A549 (cell line): Measurements from ENCODE around the gene PGBD5. TPM values are rescaled to one million over a fixed set of nuclear protein-coding genes. Genes with fewer than 3 reads are reported as not detected.

Experiments
- ATAC-seq, 2 experiments: fragments of 200-7000 bp in 1 of 2; fragments of >200 bp in 1 of 2; cut with Nextera tagmentation in 1 of 2; cut with Tn5 transposase in 1 of 2; 3 replicates each; pipeline versions ENCODE4 v1.8.0 to v1.9.1; 2018 to 2020; ENCODE audit warnings: mild to moderate bottlenecking in 1 of 2, moderate library complexity in 1 of 2
- CTCF ChIA-PET: fragments of 300-600 bp; sonication (Branson Sonifier 250); formaldehyde crosslinking; extraction: SDS; loops from one replicate; lab custom pipeline; 2021; ENCODE audit warnings: antibody characterized with exemption, inconsistent platforms; lab: Yijun Ruan, JAX
- POLR2A ChIA-PET: fragments of 350-600 bp; formaldehyde crosslinking; extraction: SDS; loops from one replicate; lab custom pipeline; 2021; ENCODE audit warnings: antibody characterized with exemption, inconsistent platforms; lab: Yijun Ruan, JAX
- DNase-seq, 2 experiments: peaks; one replicate each; pipeline versions ENCODE4 v3.0.0 to v3.0.0-alpha.2; 2011 to 2016; ENCODE audit warnings: low read depth in 1 of 2, low spot score in 1 of 2
- FAIRE-seq: peaks from 2 replicates; lab custom pipeline; 2011; peaks lifted over from hg19 to GRCh38; lab: Jason Lieb, UNC
- H3K27ac ChIP-seq, 2 experiments: fragments of >200 bp; sonication (Bioruptor Twin); formaldehyde crosslinking; 3 replicates each; pipeline ENCODE4 v1.5.1; 2016 to 2017
- H3K4me1 ChIP-seq: fragments of >200 bp; sonication (Bioruptor Twin); formaldehyde crosslinking; 3 replicates; pipeline ENCODE4 v1.6.1; 2016
- H3K4me2 ChIP-seq: fragments of >200 bp; sonication (Bioruptor Twin); formaldehyde crosslinking; 3 replicates; pipeline ENCODE4 v1.6.1; 2016
- H3K4me3 ChIP-seq: fragments of >200 bp; sonication (Bioruptor Twin); formaldehyde crosslinking; 3 replicates; pipeline ENCODE4 v1.5.1; 2016
- H3K9me3 ChIP-seq: fragments of >200 bp; sonication (Bioruptor Twin); formaldehyde crosslinking; 3 replicates; pipeline ENCODE4 v1.6.1; 2016
- CBX8 ChIP-seq: fragments of 200-600 bp; sonication (generic); IDR thresholded peaks from 2 replicates; pipeline ENCODE4 v1.6.1; 2016
- CHD2 ChIP-seq: fragments of 150-350 bp; IDR thresholded peaks from 2 replicates; pipeline ENCODE4 v1.6.1; 2014; ENCODE audit warnings: low read length; ENCODE audit not compliant: partially characterized antibody
- EHF ChIP-seq: fragments of 250-450 bp; sonication (Bioruptor Pico); IDR thresholded peaks from 2 replicates; pipeline ENCODE4 v1.5.0; 2020; ENCODE audit warnings: mild to moderate bottlenecking
- ELK1 ChIP-seq: fragments of 150-350 bp; IDR thresholded peaks from 2 replicates; pipeline ENCODE4 v1.6.1; 2014; ENCODE audit warnings: low read depth, mild to moderate bottlenecking, low read length
- FOSB ChIP-seq: fragments of 250-450 bp; sonication (Bioruptor Pico); IDR thresholded peaks from 2 replicates; pipeline ENCODE4 v1.5.0; 2020; ENCODE audit warnings: mild to moderate bottlenecking, moderate library complexity
- FOXS1 ChIP-seq: fragments of 250-450 bp; sonication (Bioruptor Pico); IDR thresholded peaks from 2 replicates; pipeline ENCODE4 v1.5.0; 2020; ENCODE audit warnings: mild to moderate bottlenecking, moderate library complexity
- KDM1A ChIP-seq: fragments of 200-600 bp; sonication (generic); IDR thresholded peaks from 2 replicates; pipeline ENCODE4 v1.6.1; 2016; ENCODE audit warnings: low read depth, mild to moderate bottlenecking
- NFE2L2 ChIP-seq: fragments of 150-350 bp; conservative IDR thresholded peaks from 2 replicates; pipeline ENCODE4 v1.6.1; 2014; ENCODE audit warnings: low read length
- NPAS2 ChIP-seq: fragments of 250-450 bp; sonication (Bioruptor Pico); IDR thresholded peaks from 2 replicates; pipeline ENCODE4 v1.8.0; 2022; ENCODE audit warnings: mild to moderate bottlenecking, moderate library complexity, borderline replicate concordance
- NR3C1 ChIP-seq: fragments of >200 bp; sonication (Bioruptor Twin); formaldehyde crosslinking; IDR thresholded peaks from 3 replicates; pipeline ENCODE4 v1.6.1; 2017
- RAD21 ChIP-seq, 2 experiments: fragments of >200 bp in 1 of 2; sonication (Bioruptor Twin) in 1 of 2; formaldehyde crosslinking in 1 of 2; IDR thresholded peaks in 1 of 2; conservative IDR thresholded peaks in 1 of 2; 2 replicates in 1 of 2; 3 replicates in 1 of 2; pipeline ENCODE4 v1.6.1; 2012 to 2018; ENCODE audit warnings: inconsistent platforms in 1 of 2
- REST ChIP-seq: fragments of 200-600 bp; sonication (generic); IDR thresholded peaks from 2 replicates; pipeline ENCODE4 v1.6.1; 2016; ENCODE audit warnings: antibody characterized with exemption, mild to moderate bottlenecking, moderate library complexity
- RFX5 ChIP-seq: fragments of 450-650 bp; IDR thresholded peaks from 2 replicates; pipeline ENCODE4 v1.7.1; 2014; ENCODE audit warnings: antibody characterized with exemption, mild to moderate bottlenecking, moderate library complexity
- SREBF2 ChIP-seq: fragments of 450-650 bp; IDR thresholded peaks from 2 replicates; pipeline ENCODE4 v1.6.1; 2014; ENCODE audit warnings: mild to moderate bottlenecking, moderate library complexity
- TP53 ChIP-seq: fragments of 250-450 bp; sonication (Bioruptor Pico); IDR thresholded peaks from 2 replicates; pipeline ENCODE4 v1.5.0; 2021; ENCODE audit warnings: mild to moderate bottlenecking, moderate library complexity
- WGBS: methylation state at CpG from one replicate; pipeline ENCODE4 v1.1.6; 2017; ENCODE audit errors: missing lambda C conversion rate; 5-methylcytosine and 5-hydroxymethylcytosine counted together
- polyA plus RNA-seq, 4 experiments: library from polyadenylated mRNA; depleted of rRNA in 3 of 4; stranded (reverse); fragments of >200 nt; fragmentation: RNase III in 1 of 4; extraction: RNeasy Plus Mini Kit Qiagen cat#74134 plus additional on column Dnase treatment in 1 of 4; gene quantifications; 2 replicates in 3 of 4; 3 replicates in 1 of 4; pipeline ENCODE4 v1.2.3, GENCODE V29; 2011 to 2017
- TF ChIP-seq, protein P1 (sequence below): fragments of 250-450 bp; sonication (Bioruptor Pico); IDR thresholded peaks from 2 replicates; pipeline ENCODE4 v1.5.0; 2020; ENCODE audit warnings: low read depth, mild to moderate bottlenecking, moderate library complexity

The PGBD5 gene
- polyA plus RNA-seq, 2 of the 4 experiments (the other 2 are of a cell fraction) = 0.04 to 0.66 TPM

DNA sequence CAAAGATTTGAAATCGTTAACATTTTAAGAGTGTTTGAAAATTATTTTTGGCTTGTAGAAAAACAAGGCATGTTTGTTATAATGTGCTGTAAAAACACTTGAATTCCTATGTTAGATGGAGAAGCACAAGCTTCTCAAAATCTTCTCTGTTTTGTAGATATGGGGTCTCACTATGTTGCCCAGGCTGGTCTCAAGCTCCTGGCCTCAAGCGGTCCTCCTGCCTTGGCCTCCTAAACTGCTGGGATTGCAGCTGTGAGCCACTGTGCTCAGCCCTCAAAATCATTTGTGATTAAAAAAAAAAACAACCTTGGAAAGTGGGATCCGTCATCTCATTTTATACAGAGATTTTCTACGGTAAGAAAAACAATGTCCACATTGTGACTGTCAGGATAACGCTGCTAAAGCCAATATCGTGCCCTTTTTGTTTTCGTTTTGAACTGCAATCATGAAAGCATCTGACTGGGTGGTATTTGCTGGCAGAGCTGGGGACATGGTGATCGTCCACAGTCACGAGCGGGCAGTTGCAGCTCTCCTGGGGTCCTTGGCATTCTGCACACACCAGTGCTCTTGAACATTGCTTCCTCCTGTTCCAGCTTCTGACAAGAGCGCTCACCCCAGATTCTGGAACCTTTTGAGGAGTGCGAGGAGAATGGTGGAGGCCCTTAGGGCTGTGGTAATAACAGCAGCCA lies 112.5 kb downstream of the PGBD5 start:
- no peaks in the 10 kb centered on the region for H3K9me3 ChIP-seq
- H3K4me2 ChIP-seq = no peak overlapping the region
- FAIRE-seq (no peak), DNase-seq (no peak), ATAC-seq (no peak)
- no peaks in the 10 kb centered on the region; the same call in 2 of the 3 replicates for H3K4me1 ChIP-seq
- 44% methylated on average over 12 of the region's 12 CpGs for WGBS
- H3K4me3 ChIP-seq = no peak overlapping the region
- no peak for TF ChIP-seq ELK1
- no peak for TF ChIP-seq NFE2L2
- no peak for TF ChIP-seq SREBF2
- TF ChIP-seq FOXS1 = no peak
- no peak overlapping the region for H3K27ac ChIP-seq
- CTCF ChIA-PET = interaction anchor here (0.6 to 2.4 kb wide), 2 partner anchors 652 to 1176 kb away, joined by 3 to 6 read pairs; no protein-coding TSS in a partner anchor
- POLR2A ChIA-PET = no interaction called here

GRCh38 chr1:230312676-230313075 lies 113.5 kb downstream of the PGBD5 start:
- WGBS = 29% methylated on average over 3 of the region's 3 CpGs
- Histone ChIP-seq H3K9me3 (no peaks in the 10 kb centered on the region), H3K4me2 (no peak overlapping the region), H3K4me3 (no peak overlapping the region), H3K27ac (no peak overlapping the region), H3K4me1 (peaks cover 9% of the 10 kb centered on the region)
- no peak for TF ChIP-seq TP53 (CRISPR knock-in tag)
- TF ChIP-seq KDM1A = no peak
- no peak for TF ChIP-seq EHF (CRISPR knock-in tag)
- no peak for TF ChIP-seq NPAS2
- TF ChIP-seq NR3C1 = no peak
- no peak for TF ChIP-seq FOSB
- TF ChIP-seq REST = no peak
- TF ChIP-seq, protein P1, sequence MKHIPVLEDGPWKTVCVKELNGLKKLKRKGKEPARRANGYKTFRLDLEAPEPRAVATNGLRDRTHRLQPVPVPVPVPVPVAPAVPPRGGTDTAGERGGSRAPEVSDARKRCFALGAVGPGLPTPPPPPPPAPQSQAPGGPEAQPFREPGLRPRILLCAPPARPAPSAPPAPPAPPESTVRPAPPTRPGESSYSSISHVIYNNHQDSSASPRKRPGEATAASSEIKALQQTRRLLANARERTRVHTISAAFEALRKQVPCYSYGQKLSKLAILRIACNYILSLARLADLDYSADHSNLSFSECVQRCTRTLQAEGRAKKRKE (CRISPR knock-in tag) = no peak
- no peak for TF ChIP-seq CBX8
- no peak for TF ChIP-seq FOXS1
- no peak for TF ChIP-seq RAD21 (conservative IDR thresholded peaks at IDR 0.05 in 1 of 2, IDR thresholded peaks at IDR 0.05 in 1 of 2)
- no peak for TF ChIP-seq CHD2
- TF ChIP-seq RFX5 = no peak
- CTCF ChIA-PET = interaction anchor here (0.7 to 2.1 kb wide), 5 partner anchors 13 to 653 kb away, joined by 3 to 5 read pairs (median 3); no protein-coding TSS in a partner anchor
- no peak for DNase-seq
- ATAC-seq = no peak
- POLR2A ChIA-PET = interaction anchor here (0.7 to 1.3 kb wide), 2 partner anchors 65 to 805 kb away, joined by 3 to 4 read pairs; partner anchors contain the start of gene NUP133
- no peak for FAIRE-seq
